Suprapubic skin (tissue), 4 donors: ENCODE measurements around the gene SPECC1L. TPM values are rescaled to one million over a fixed set of nuclear protein-coding genes. Genes with fewer than 3 reads are reported as not detected.
"Not testable (repeated sequence)": the region's sequence is repeated elsewhere in the genome, so short reads cannot be mapped to it uniquely, and the experiment has no call there.

ENCODE experiments used
- DNase-seq, 2 donors: peaks; one replicate each; pipeline ENCODE4 v3.0.0-alpha.2; 2019; ENCODE audit warnings: low spot score in 2 of 2
- H3K27ac ChIP-seq: fragments of 200-600 bp; sonication (generic); one replicate; pipeline ENCODE4 v1.5.1; 2019
- H3K27me3 ChIP-seq: fragments of 200-600 bp; sonication (generic); one replicate; pipeline ENCODE4 v1.5.1; 2019
- H3K36me3 ChIP-seq: fragments of 200-600 bp; sonication (generic); one replicate; pipeline ENCODE4 v1.5.1; 2019
- H3K4me1 ChIP-seq: fragments of 200-600 bp; sonication (generic); one replicate; pipeline ENCODE4 v1.5.1; 2019
- H3K4me3 ChIP-seq: fragments of 200-600 bp; sonication (generic); one replicate; pipeline ENCODE4 v1.5.1; 2019; ENCODE audit warnings: mild to moderate bottlenecking
- H3K9me3 ChIP-seq: fragments of 200-600 bp; sonication (generic); one replicate; pipeline ENCODE4 v1.5.1; 2019
- EP300 ChIP-seq: sonication (generic); formaldehyde crosslinking; IDR thresholded peaks from one replicate; pipeline ENCODE4 v1.6.1; 2017; ENCODE audit warnings: antibody characterized with exemption
- POLR2A ChIP-seq, 2 donors: fragments of 450-650 bp; IDR thresholded peaks; one replicate each; pipeline ENCODE4 v1.6.1; 2017; ENCODE audit warnings: antibody characterized with exemption in 2 of 2, mild to moderate bottlenecking in 2 of 2, moderate library complexity in 2 of 2
- POLR2AphosphoS5 ChIP-seq, 3 donors: sonication (generic); formaldehyde crosslinking; IDR thresholded peaks; one replicate each; pipeline ENCODE4 v1.6.1; 2017; ENCODE audit warnings: antibody characterized with exemption in 3 of 3
- WGBS: methylation state at CpG from one replicate; pipeline ENCODE4 v1.1.5; 2018; 5-methylcytosine and 5-hydroxymethylcytosine counted together
- total RNA-seq, 4 donors: library from RNA; depleted of rRNA; stranded (reverse); fragments of >200 nt; gene quantifications; one replicate each; pipeline ENCODE4 v1.1.0, GENCODE V29; 2016
- TF ChIP-seq, protein P1 (sequence below), 2 donors: fragments of 200-600 bp in 1 of 2; fragments of 450-650 bp in 1 of 2; sonication (generic) in 1 of 2; IDR thresholded peaks; one replicate each; pipeline ENCODE4 v1.5.1; 2016 to 2019; ENCODE audit warnings: antibody characterized with exemption in 2 of 2, mild to moderate bottlenecking in 1 of 2, moderate library complexity in 1 of 2

SPECC1L gene
- total RNA-seq, 4 donors from 2014 or later = 15.7 to 28.5 (median 21.4) TPM

DNA sequence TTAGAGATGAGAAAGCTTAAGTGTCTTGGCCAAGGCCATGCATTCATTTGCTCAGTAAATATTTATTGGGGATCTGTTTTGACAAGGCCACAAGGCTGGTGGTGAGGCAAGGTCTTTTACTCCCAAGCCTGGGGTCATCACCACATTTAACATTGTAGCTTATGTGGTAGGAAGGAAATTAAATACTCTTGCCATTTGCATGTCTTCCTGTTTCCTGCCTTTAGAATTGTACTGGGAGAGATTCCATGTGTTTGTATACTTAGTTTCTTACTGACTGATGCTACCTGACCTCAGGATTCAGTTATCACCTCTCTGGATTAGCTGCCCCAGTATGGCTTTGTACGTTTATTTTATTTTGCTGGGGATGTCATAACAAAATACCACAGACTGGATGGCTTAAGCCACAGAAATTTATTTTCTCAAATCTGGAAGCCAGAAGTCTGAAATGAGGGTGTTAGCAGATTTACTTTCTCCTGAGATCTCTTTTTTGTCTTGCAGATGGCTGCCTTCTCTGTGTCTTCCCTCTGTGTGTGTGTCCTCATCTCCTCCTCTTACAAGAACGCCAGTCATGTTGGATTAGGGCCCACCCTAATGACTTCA, 44.8 kb downstream of the SPECC1L start:
- no peak overlapping the region for H3K27ac ChIP-seq
- H3K27me3 ChIP-seq = no peaks in the 10 kb centered on the region
- H3K4me3 ChIP-seq = no peak overlapping the region
- no peak for TF ChIP-seq POLR2A (IDR thresholded peaks at IDR 0.05)
- no peak for TF ChIP-seq POLR2AphosphoS5 (IDR thresholded peaks at IDR 0.05)
- no peak for TF ChIP-seq EP300
- TF ChIP-seq, protein P1, sequence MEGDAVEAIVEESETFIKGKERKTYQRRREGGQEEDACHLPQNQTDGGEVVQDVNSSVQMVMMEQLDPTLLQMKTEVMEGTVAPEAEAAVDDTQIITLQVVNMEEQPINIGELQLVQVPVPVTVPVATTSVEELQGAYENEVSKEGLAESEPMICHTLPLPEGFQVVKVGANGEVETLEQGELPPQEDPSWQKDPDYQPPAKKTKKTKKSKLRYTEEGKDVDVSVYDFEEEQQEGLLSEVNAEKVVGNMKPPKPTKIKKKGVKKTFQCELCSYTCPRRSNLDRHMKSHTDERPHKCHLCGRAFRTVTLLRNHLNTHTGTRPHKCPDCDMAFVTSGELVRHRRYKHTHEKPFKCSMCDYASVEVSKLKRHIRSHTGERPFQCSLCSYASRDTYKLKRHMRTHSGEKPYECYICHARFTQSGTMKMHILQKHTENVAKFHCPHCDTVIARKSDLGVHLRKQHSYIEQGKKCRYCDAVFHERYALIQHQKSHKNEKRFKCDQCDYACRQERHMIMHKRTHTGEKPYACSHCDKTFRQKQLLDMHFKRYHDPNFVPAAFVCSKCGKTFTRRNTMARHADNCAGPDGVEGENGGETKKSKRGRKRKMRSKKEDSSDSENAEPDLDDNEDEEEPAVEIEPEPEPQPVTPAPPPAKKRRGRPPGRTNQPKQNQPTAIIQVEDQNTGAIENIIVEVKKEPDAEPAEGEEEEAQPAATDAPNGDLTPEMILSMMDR (IDR thresholded peaks at IDR 0.05) = no peak
- no peak for DNase-seq
- WGBS = 48% methylated on average over 2 of the region's 2 CpGs
- peaks cover 46% of the 10 kb centered on the region for H3K36me3 ChIP-seq
- no peaks in the 10 kb centered on the region for H3K9me3 ChIP-seq
- H3K4me1 ChIP-seq = no peaks in the 10 kb centered on the region

- not testable (repeated sequence) for H3K4me3 ChIP-seq, DNase-seq, H3K9me3 ChIP-seq, H3K27me3 ChIP-seq, H3K4me1 ChIP-seq, H3K27ac ChIP-seq
- 88% methylated on average over 6 of the region's 6 CpGs for WGBS
- peaks cover 53% of the 10 kb centered on the region for H3K36me3 ChIP-seq
Measured at GRCh38 chr22:24316264-24316663, 45.6 kb downstream of the SPECC1L start.

DNA sequence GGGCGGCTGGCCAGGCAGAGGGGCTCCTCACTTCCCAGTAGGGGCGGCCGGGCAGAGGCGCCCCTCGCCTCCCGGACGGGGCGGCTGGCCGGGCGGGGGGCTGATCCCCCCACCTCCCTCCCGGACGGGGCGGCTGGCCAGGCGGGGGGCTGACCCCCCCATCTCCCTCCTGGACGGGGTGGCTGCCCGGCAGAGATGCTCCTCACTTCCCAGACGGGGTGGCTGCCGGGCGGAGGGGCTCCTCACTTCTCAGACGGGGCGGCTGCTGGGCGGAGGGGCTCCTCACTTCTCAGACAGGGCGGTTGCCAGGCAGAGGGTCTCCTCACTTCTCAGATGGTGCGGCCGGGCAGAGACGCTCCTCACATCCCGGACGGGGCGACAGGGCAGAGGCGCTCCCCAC, 46.9 kb downstream of the SPECC1L start:
- H3K9me3 ChIP-seq = not testable (repeated sequence)
- H3K36me3 ChIP-seq = peaks cover 65% of the 10 kb centered on the region

GRCh38 chr22:24319451-24319850, 48.8 kb downstream of the SPECC1L start:
- H3K9me3 ChIP-seq = no peaks in the 10 kb centered on the region
- H3K27me3 ChIP-seq = no peaks in the 10 kb centered on the region
- no peak for TF ChIP-seq EP300
- TF ChIP-seq, protein P1 (IDR thresholded peaks at IDR 0.05) = no peak
- TF ChIP-seq POLR2A (IDR thresholded peaks at IDR 0.05) = no peak
- no peak for TF ChIP-seq POLR2AphosphoS5 (IDR thresholded peaks at IDR 0.05)
- H3K27ac ChIP-seq = no peak overlapping the region
- DNase-seq = no peak
- WGBS = 98% methylated on average over 3 of the region's 3 CpGs
- H3K4me3 ChIP-seq = no peak overlapping the region
- peaks cover 4% of the 10 kb centered on the region for H3K4me1 ChIP-seq
- peaks cover 60% of the 10 kb centered on the region for H3K36me3 ChIP-seq

More for the DNA sequence above, 46.9 kb downstream of the SPECC1L start:
- DNase-seq, H3K4me3 ChIP-seq, H3K4me1 ChIP-seq, H3K27me3 ChIP-seq, H3K27ac ChIP-seq: not testable (repeated sequence)
- WGBS = 96% methylated on average over 10 of the region's 30 CpGs

- H3K27me3 ChIP-seq = no peaks in the 10 kb centered on the region
- no peak for DNase-seq
- 89% methylated on average over 13 of the region's 13 CpGs for WGBS
- peaks cover 8% of the 10 kb centered on the region for H3K4me1 ChIP-seq
- no peaks in the 10 kb centered on the region for H3K9me3 ChIP-seq
- H3K4me3 ChIP-seq = no peak overlapping the region
- no peak for TF ChIP-seq EP300
- TF ChIP-seq POLR2AphosphoS5 (IDR thresholded peaks at IDR 0.05) = no peak
- no peak for TF ChIP-seq POLR2A (IDR thresholded peaks at IDR 0.05)
- no peak overlapping the region for H3K27ac ChIP-seq
- H3K36me3 ChIP-seq = peaks cover 62% of the 10 kb centered on the region
Measured at GRCh38 chr22:24321999-24322398, 51.4 kb downstream of the SPECC1L start.

GRCh38 chr22:24322522-24322921, 51.9 kb downstream of the SPECC1L start:
- no peak for DNase-seq
- Histone ChIP-seq H3K4me1 (peaks cover 8% of the 10 kb centered on the region), H3K27me3 (no peaks in the 10 kb centered on the region), H3K4me3 (no peak overlapping the region), H3K36me3 (peaks cover 62% of the 10 kb centered on the region), H3K27ac (no peak overlapping the region), H3K9me3 (no peaks in the 10 kb centered on the region)
- TF ChIP-seq POLR2AphosphoS5 (IDR thresholded peaks at IDR 0.05) (no peak), EP300 (no peak), POLR2A (IDR thresholded peaks at IDR 0.05) (no peak)
- TF ChIP-seq, protein P1 (IDR thresholded peaks at IDR 0.05) = no peak
- WGBS = 65% methylated on average over 6 of the region's 6 CpGs

DNA sequence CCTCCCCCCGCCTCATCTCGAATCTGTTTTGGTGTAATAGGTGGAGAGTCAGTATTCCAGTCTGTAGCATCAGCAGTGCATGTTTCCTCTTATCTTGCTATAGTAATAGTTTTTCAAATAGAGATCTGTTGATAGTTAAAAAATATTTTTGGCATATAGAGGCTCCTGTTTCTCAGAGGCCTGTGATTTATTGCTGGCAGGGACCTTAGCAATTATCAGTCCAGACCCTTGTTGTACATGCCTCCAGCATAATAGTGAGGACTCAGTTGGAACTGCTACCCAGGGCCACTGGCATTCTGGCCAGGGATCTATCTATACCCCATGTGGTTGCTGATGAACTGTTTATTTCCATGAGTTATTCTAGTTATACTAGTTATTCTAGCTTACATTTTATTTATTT, 52.6 kb downstream of the SPECC1L start:
- Histone ChIP-seq H3K4me1 (peaks cover 8% of the 10 kb centered on the region), H3K27ac (no peak overlapping the region), H3K9me3 (no peaks in the 10 kb centered on the region), H3K4me3 (no peak overlapping the region), H3K36me3 (peaks cover 63% of the 10 kb centered on the region), H3K27me3 (no peaks in the 10 kb centered on the region)
- WGBS = 71% methylated on average over 2 of the region's 2 CpGs
- DNase-seq = no peak
- no peak for TF ChIP-seq POLR2A (IDR thresholded peaks at IDR 0.05)
